Measurements from ENCODE around the gene KATNIP. TPM values are rescaled to one million over a fixed set of nuclear protein-coding genes. Genes with fewer than 3 reads are reported as not detected.

Gene KATNIP
- total and polyA plus RNA-seq, 9 of the 15 experiments (the other 6 are each of a cell fraction or from before 2014, with no cell fraction given), result 1.7 to 13.2 (median 8.0) TPM

GRCh38 chr16:27526180-27526579, 23.8 kb upstream of the KATNIP start:
- BruUV-seq (replicated peaks), result no TSS peak
- DNase-seq (ENCODE audit: extremely low read depth in 1 of 4, low spot score in 3 of 4), result peak in 3 of 4 experiments; percentile 27 to 45 (median 29)

DNA sequence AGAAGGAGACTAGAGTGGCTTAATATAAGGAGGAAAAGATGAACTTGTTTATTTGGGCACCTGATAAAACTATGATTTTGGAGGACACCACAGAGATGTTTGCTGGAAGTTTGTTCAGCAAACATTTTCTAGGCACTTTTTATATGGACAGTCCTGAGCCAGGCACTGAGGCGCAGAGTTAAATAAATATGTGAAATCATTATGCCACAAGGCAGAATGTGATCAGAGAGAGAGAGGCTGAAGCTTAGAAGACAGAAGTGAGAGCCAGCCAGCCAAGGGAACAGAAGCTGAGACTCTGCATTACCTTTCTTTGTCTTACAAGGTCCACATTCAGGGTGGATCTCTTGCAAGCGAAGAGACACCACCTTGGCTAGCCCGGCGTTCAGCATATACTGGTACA, 21.6 kb upstream of the KATNIP start:
- H3K27ac ChIP-seq (ENCODE audit: extremely low read depth, low read depth, low read length), result no peak overlapping the region
- H4K20me1 ChIP-seq (replicated peaks; ENCODE audit: control insufficient read depth, insufficient read depth, low read length), result no peaks in the 10 kb centered on the region
- FAIRE-seq, result no peak
- no peaks in the 10 kb centered on the region for H3K9me3 ChIP-seq (replicated peaks; ENCODE audit: control insufficient read depth, insufficient read depth, low read depth, low read length)
- no peaks in the 10 kb centered on the region for H3K9me1 ChIP-seq (ENCODE audit: control insufficient read depth, insufficient read depth, low read length)
- intact Hi-C loops (cut with micrococcal nuclease) (no loop called here), in situ Hi-C loops (cut with MboI) (no loop called here)
- 100% methylated on average over 4 of the region's 4 CpGs for WGBS (ENCODE audit: insufficient coverage, low coverage, missing lambda C conversion rate)
- no peak for DNase-seq (ENCODE audit: extremely low read depth in 1 of 4, low spot score in 3 of 4)
- ChIA-PET CTCF (ENCODE audit: low intra/inter-chr PET ratio) (no interaction called here), POLR2A (no interaction called here)
- BruUV-seq (replicated peaks), result no TSS peak
- no peaks in the 10 kb centered on the region for H3K27me3 ChIP-seq (ENCODE audit: control insufficient read depth in 2 of 2, insufficient read depth in 2 of 2, low read length in 2 of 2)
- no peak overlapping the region for H2AFZ ChIP-seq (ENCODE audit: low read depth, low read length)
- H3K4me2 ChIP-seq (ENCODE audit: insufficient read depth, low read length), result no peak overlapping the region
- no peaks in the 10 kb centered on the region for H3K4me1 ChIP-seq (replicated peaks in 1 of 2; ENCODE audit: control insufficient read depth in 2 of 2, insufficient read depth in 2 of 2, low read length in 2 of 2)
- no peak overlapping the region for H3K9ac ChIP-seq (ENCODE audit: insufficient read depth in 1 of 2, low read depth in 2 of 2, low read length in 2 of 2)
- H3K79me2 ChIP-seq (ENCODE audit: control insufficient read depth, insufficient read depth, low read length), result no peaks in the 10 kb centered on the region
- H3K36me3 ChIP-seq (ENCODE audit: control insufficient read depth, insufficient read depth, low read length), result peaks cover 92% of the 10 kb centered on the region
- no peak overlapping the region for H3K4me3 ChIP-seq
- no peak for ATAC-seq
- TF ChIP-seq HIVEP1 (CRISPR knock-in tag; IDR thresholded peaks at IDR 0.05) (no peak), ZNF384 (IDR thresholded peaks at IDR 0.05; ENCODE audit: low read depth, low read length) (no peak), GATAD2A (IDR thresholded peaks at IDR 0.05) (no peak)

More at GRCh38 chr16:27526180-27526579, 23.8 kb upstream of the KATNIP start:
- H3K4me1 ChIP-seq (replicated peaks in 1 of 2; ENCODE audit: control insufficient read depth in 2 of 2, insufficient read depth in 2 of 2, low read length in 2 of 2), result no peaks in the 10 kb centered on the region
- intact Hi-C loops (cut with micrococcal nuclease), result no loop called here
- no peak overlapping the region for H3K9ac ChIP-seq (ENCODE audit: insufficient read depth in 1 of 2, low read depth in 2 of 2, low read length in 2 of 2)
- H3K79me2 ChIP-seq (ENCODE audit: control insufficient read depth, insufficient read depth, low read length), result no peaks in the 10 kb centered on the region
- H3K4me2 ChIP-seq (ENCODE audit: insufficient read depth, low read length), result no peak overlapping the region
- peak; percentile 56 for FAIRE-seq
- H4K20me1 ChIP-seq (replicated peaks; ENCODE audit: control insufficient read depth, insufficient read depth, low read length), result peaks cover 4% of the 10 kb centered on the region; the same call in 1 of the 2 replicates
- H3K9me3 ChIP-seq (replicated peaks; ENCODE audit: control insufficient read depth, insufficient read depth, low read depth, low read length), result no peaks in the 10 kb centered on the region
- no peaks in the 10 kb centered on the region for H3K9me1 ChIP-seq (ENCODE audit: control insufficient read depth, insufficient read depth, low read length)
- WGBS (ENCODE audit: insufficient coverage, low coverage, missing lambda C conversion rate), result 95% methylated on average over 6 of the region's 6 CpGs
- no peak overlapping the region for H2AFZ ChIP-seq (ENCODE audit: low read depth, low read length)
- no peak overlapping the region for H3K4me3 ChIP-seq
- no peak overlapping the region for H3K27ac ChIP-seq (ENCODE audit: extremely low read depth, low read depth, low read length)
- ChIA-PET CTCF (ENCODE audit: low intra/inter-chr PET ratio) (no interaction called here), POLR2A (interaction anchor here (0.9 kb wide), 1 partner anchor 28 kb away, joined by 3 read pairs; no protein-coding TSS in a partner anchor)
- peak; percentile 98 for TF ChIP-seq NFIC (IDR thresholded peaks at IDR 0.05)
- TF ChIP-seq, protein P1, sequence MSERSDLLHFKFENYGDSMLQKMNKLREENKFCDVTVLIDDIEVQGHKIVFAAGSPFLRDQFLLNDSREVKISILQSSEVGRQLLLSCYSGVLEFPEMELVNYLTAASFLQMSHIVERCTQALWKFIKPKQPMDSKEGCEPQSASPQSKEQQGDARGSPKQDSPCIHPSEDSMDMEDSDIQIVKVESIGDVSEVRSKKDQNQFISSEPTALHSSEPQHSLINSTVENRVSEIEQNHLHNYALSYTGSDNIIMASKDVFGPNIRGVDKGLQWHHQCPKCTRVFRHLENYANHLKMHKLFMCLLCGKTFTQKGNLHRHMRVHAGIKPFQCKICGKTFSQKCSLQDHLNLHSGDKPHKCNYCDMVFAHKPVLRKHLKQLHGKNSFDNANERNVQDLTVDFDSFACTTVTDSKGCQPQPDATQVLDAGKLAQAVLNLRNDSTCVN (CRISPR knock-in tag; IDR thresholded peaks at IDR 0.05), result no peak
- peak; percentile 86 for TF ChIP-seq NFIX (CRISPR knock-in tag; IDR thresholded peaks at IDR 0.05; ENCODE audit: low read depth)
- H3K36me3 ChIP-seq (ENCODE audit: control insufficient read depth, insufficient read depth, low read length), result peaks cover 82% of the 10 kb centered on the region
- peak; percentile 38; the same call in 2 of the 3 replicates for ATAC-seq
- no peaks in the 10 kb centered on the region for H3K27me3 ChIP-seq (ENCODE audit: control insufficient read depth in 2 of 2, insufficient read depth in 2 of 2, low read length in 2 of 2)
- in situ Hi-C loops (cut with MboI), result no loop called here

Measured in K562 (cell line).